COLO668 (cell line): ENCODE results near the gene SHISAL1.
"Not testable (repeated sequence)": the region's sequence is repeated elsewhere in the genome, so short reads cannot be mapped to it uniquely, and the experiment has no call there.

Experiments used
- DNase-seq: peaks from one replicate; lab custom pipeline; 2025; ENCODE audit not compliant: unreplicated experiment; lab: John Stamatoyannopoulos, UW

The SHISAL1 gene

DNA sequence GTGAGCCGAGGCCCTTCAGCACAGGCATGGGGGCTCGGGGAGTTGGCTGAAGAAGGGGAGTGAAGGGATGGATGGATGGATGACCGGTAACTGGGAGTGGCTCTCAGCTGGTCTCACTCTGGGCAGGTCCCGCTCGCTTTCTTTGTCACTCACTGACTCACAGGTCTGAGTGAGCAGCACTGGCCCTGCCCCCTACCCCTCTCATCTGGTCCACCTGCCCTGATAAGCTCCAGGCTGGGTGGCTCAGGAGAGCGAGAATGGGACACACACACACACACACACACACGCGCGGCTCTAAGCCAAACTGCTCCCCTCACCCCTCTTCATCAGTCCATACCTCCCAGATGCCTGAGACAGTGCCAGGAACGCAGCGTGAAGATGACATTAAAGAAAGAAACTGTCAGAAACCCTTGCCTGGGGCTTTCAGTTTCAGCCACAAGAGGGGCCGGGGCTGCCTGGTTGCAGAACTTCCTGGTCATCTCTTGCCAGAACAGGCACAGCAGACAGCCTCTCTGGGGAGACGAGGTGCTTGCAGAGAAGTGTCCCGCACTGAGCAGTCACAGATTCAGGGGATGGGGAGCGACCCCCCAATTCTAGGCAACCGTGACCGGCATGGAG, 16.5 kb upstream of the SHISAL1 start:
- peak; percentile 89 for DNase-seq

DNA sequence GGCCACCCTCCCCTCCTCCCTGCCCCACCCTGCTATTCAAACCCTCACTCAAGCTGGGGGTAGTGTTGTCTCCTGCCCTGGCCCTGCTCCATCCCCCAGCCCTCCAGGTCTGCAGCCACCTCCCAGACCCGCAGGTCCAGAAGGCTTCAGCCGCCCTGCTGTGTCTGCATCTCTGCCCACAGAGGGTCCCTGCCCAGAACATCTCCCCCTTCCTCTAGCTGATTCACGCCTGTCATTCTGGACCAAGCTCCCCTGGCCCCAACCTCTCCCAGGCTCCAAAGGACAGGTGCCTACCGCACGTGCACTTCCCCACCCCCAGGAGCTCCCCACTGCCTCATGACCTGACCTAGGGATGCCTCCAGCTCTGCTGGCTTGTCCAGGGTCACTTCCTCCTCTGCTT, 16.0 kb upstream of the SHISAL1 start:
- peak; percentile 72 for DNase-seq

- peak; percentile 45 for DNase-seq
These were observed 15.6 kb upstream of the SHISAL1 start for GRCh38 chr22:44328326-44328725.

- no peak for DNase-seq
These were observed 13.7 kb upstream of the SHISAL1 start for GRCh38 chr22:44326491-44326885.

- DNase-seq: peak; percentile 39
These were observed 13.2 kb upstream of the SHISAL1 start for GRCh38 chr22:44325718-44326490.

- DNase-seq: not testable (repeated sequence)
These were observed 10.5 kb upstream of the SHISAL1 start for GRCh38 chr22:44323140-44323790.

- DNase-seq: no peak
These were observed 6.9 kb upstream of the SHISAL1 start for GRCh38 chr22:44319685-44320084.

DNA sequence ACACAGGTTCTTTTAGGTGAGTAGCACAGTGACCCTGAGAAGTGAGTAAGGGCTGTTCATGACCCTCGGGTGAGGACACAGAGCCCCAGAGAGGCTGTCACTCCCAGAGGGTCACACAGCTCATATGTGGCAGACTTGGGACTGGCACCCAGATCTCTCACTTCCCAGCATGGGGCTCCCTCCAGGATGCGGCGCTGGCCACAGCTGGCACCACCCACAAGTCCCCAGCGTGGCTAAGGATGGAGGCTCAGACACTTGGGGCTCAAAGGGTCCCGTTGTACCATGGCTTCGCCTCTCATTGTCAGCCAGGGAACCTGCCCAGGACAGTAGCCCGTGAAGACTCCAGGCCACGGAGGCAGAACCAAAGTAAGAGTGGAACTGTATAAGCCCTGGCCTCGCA, 6.0 kb upstream of the SHISAL1 start:
- no peak for DNase-seq

- DNase-seq: no peak
These were observed 5.3 kb upstream of the SHISAL1 start for GRCh38 chr22:44317886-44318637.

DNA sequence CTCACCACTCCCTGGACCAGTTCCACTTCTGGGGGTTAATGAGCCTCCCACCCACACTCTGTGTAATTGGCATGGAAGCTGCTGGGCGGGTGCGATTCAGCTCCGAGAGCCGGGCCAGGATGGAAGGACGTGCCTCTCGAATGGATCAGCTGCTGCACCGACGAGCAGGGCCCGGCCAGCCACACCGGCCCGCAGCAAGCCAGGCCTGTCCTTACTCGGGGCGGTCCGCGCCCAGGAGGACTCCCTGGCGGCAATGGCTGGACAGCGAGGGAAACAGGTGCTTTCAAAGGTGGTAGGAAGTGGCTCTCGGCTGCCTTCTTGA, 4.3 kb upstream of the SHISAL1 start:
- DNase-seq: no peak

DNA sequence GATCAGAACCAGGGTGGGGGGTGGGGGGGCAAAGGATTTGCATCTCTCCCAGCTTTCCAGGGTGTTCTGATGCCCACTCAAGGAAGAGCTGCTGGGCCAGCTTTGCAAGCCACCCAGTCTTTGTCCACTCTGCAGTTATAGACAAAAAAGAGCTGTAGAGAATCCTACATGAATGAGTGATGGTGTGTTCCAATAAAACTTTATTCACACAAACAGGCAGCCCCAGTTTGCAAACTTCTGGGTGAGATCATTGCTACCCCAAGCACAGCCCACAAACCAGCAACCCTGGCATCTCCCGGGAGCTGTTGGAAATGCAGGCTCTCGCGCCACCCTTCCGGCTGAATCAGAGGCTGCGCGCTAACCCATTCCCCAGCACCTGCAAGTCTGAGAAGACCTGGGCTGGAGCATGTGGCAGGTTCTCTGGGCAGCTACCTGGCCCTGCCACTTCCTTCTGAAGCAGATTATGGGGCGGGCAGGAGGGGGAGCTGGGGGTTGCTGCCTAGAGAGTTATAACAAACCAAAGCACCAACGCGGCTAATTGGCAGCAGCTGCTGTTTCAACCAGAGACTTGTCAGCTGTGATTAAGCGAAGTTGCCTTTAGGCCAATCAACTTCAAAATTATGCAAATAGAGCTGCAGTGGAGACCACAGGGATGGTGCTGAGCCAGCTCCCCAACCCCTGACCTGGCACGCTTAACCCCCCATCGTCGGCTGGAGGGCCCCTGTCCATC, 3.8 kb upstream of the SHISAL1 start:
- DNase-seq: no peak

- no peak for DNase-seq
These were observed 1.8 kb upstream of the SHISAL1 start for GRCh38 chr22:44314425-44315067.

GRCh38 chr22:44313385-44314006, 745 bp upstream of the SHISAL1 start:
- DNase-seq: no peak

GRCh38 chr22:44311855-44312170, 938 bp downstream of the SHISAL1 start:
- DNase-seq: no peak

GRCh38 chr22:44311104-44311854, 1.5 kb downstream of the SHISAL1 start:
- DNase-seq: no peak

DNA sequence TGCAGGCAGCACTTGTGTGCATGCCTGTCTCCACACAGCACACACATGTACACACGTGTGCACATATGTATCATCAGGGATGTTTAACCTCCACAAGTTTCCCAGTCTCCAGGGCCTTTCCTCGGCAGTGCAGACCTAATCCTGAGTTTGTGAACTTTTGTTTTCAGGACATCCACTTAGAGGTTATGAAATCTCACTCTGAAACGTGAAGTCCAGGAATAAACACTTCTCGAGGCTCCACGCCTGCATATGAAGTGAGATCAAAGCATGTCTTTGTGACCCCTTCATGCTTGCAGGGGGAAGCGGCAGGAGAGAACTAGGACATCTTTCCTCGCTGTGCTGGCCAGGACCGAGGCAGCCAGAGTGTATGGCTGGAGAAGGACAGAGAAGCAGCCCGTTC, 3.1 kb downstream of the SHISAL1 start:
- no peak for DNase-seq

DNA sequence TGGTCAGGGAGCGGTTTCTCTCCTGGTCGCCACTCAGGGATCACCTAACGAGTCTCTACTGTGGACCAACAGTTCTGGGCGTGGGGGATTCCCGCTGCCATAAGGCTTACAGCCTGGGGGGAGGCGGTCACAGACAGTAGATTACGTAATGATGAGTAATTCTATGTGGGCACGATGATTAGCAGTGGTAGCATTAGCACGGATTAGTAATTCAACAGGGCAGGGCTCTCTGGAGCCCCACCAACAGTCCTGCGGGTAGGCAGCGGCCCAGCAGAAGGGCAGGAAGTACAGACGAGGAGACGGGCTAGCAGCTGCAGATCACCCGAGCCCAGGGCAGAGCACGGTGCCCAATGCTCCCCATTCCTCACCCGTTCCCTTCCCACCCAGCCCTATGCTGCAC, 3.6 kb downstream of the SHISAL1 start:
- DNase-seq: no peak

DNA sequence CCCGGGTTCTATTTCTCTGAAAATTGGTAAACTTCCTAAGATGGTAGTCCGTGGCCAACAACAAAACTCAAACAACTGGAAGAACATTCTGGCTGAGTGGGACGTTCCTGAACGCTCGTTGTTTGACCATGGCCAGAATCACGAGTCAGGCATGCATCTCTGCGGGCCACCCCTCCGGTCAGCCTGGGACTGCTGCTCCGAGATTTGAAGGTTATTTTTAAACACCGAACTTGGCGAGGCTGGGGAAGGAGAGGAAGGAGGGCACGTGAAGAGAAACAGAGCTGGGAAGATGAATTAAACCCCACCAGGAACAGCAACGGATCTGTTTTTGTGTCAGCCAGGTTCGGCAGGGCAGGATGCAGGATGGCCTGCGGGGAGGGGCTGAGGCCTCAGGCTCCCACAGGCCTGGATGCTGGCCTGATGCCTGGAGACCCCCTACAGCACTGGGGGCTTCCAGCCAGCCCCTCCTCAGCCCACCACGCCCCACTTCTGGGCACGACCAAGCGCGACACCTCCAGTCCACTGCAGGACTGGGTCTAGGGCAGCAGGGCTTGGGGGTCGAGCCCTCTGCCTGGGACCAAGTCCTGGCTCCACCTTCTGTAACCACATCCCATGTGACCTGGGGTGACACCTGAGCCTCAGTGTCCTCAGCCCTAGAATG, 5.1 kb downstream of the SHISAL1 start:
- no peak for DNase-seq

- no peak for DNase-seq
These were observed 6.9 kb downstream of the SHISAL1 start for GRCh38 chr22:44305888-44306287.
